Cardiac muscle cell (in vitro differentiated cells and primary cell): ENCODE results near the gene TMEM232. TPM values are rescaled to one million over a fixed set of nuclear protein-coding genes. Genes with fewer than 3 reads are reported as not detected.
A peak's percentile ranks its signal among the peaks of the same experiment; 100 is the strongest.

Source experiments
- DNase-seq, 2 donors: peaks; one replicate each; pipeline versions ENCODE4 v3.0.0 to v3.0.0-alpha.2; 2010 to 2017; ENCODE audit warnings: low read depth in 1 of 2, low spot score in 1 of 2
- H3K27ac ChIP-seq: fragments of 200-600 bp; sonication (generic); 2 replicates; pipeline ENCODE4 v1.5.1; 2016
- H3K27me3 ChIP-seq: fragments of 200-600 bp; sonication (generic); 2 replicates; pipeline ENCODE4 v1.6.0; 2016; ENCODE audit warnings: control low read depth
- H3K36me3 ChIP-seq: fragments of 200-600 bp; sonication (generic); 2 replicates; pipeline ENCODE4 v1.5.1; 2016; ENCODE audit warnings: control low read depth
- H3K4me1 ChIP-seq: fragments of 200-600 bp; sonication (generic); 2 replicates; pipeline ENCODE4 v1.8.1; 2017; ENCODE audit warnings: low read depth, mild to moderate bottlenecking, mixed run types
- H3K4me3 ChIP-seq: fragments of 200-600 bp; sonication (generic); 2 replicates; pipeline ENCODE4 v1.5.1; 2016; ENCODE audit warnings: mild to moderate bottlenecking
- H3K9me3 ChIP-seq: fragments of 200-600 bp; sonication (generic); 2 replicates; pipeline ENCODE4 v1.5.1; 2017; ENCODE audit warnings: low read depth, mild to moderate bottlenecking, control low read depth
- CTCF ChIP-seq: IDR thresholded peaks from 2 replicates; pipeline ENCODE4 v1.5.1; 2012; ENCODE audit warnings: low read depth, mild to moderate bottlenecking, low read length
- polyA plus RNA-seq: library from polyadenylated mRNA; unstranded; fragments of >200 nt; fragmentation: Nextera tagmentation; extraction: Ambion mirVana; gene quantifications from 2 replicates; pipeline ENCODE4 v1.2.1, GENCODE V29; 2016
- total RNA-seq: library from RNA; depleted of rRNA; stranded (reverse); fragments of >200 nt; gene quantifications from 2 replicates; pipeline ENCODE4 v1.2.3, GENCODE V29; 2016

TMEM232 gene
- total and polyA plus RNA-seq, 2 experiments from 2014 or later = 2.5 to 7.0 TPM

DNA sequence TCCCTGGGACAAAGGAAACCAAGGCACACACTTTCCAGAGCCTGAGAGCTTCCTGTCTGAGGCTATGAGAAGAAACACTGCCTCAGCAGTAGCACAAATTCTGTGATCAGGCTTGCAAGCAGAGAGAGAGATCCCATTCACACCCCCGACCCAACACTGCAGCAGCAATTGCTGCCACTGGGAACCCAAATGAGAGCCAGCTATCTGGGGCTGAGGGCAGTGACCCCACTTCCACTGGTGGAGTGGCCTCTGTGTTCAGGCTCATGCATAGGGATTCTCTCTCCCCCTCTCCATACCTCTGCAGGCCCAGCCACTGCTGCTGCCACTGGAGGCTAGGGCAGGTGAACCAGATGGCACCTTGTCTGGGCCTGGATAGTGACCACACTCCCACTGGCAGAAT, 95.2 kb downstream of the TMEM232 start:
- no peaks in the 10 kb centered on the region for H3K27me3 ChIP-seq
- no peaks in the 10 kb centered on the region for H3K36me3 ChIP-seq
- H3K27ac ChIP-seq = no peak overlapping the region
- no peak for DNase-seq
- no peaks in the 10 kb centered on the region for H3K4me1 ChIP-seq
- no peak overlapping the region for H3K4me3 ChIP-seq
- H3K9me3 ChIP-seq = no peaks in the 10 kb centered on the region
- TF ChIP-seq CTCF = no peak

GRCh38 chr5:110630350-110630749, 96.1 kb downstream of the TMEM232 start:
- no peaks in the 10 kb centered on the region for H3K36me3 ChIP-seq
- DNase-seq = no peak
- TF ChIP-seq CTCF = no peak
- no peak overlapping the region for H3K4me3 ChIP-seq
- no peaks in the 10 kb centered on the region for H3K27me3 ChIP-seq
- H3K27ac ChIP-seq = no peak overlapping the region
- no peaks in the 10 kb centered on the region for H3K9me3 ChIP-seq
- H3K4me1 ChIP-seq = no peaks in the 10 kb centered on the region

GRCh38 chr5:110625376-110625999, 101.0 kb downstream of the TMEM232 start:
- H3K27ac ChIP-seq = no peak overlapping the region
- H3K36me3 ChIP-seq = no peaks in the 10 kb centered on the region
- TF ChIP-seq CTCF = peak; percentile 41
- DNase-seq = peak; percentile 49
- H3K9me3 ChIP-seq = no peaks in the 10 kb centered on the region
- H3K27me3 ChIP-seq = no peaks in the 10 kb centered on the region
- no peaks in the 10 kb centered on the region for H3K4me1 ChIP-seq
- H3K4me3 ChIP-seq = no peak overlapping the region

GRCh38 chr5:110623874-110624273, 102.6 kb downstream of the TMEM232 start:
- TF ChIP-seq CTCF = no peak
- no peaks in the 10 kb centered on the region for H3K4me1 ChIP-seq
- H3K27me3 ChIP-seq = no peaks in the 10 kb centered on the region
- H3K27ac ChIP-seq = no peak overlapping the region
- no peaks in the 10 kb centered on the region for H3K36me3 ChIP-seq
- DNase-seq = no peak
- H3K4me3 ChIP-seq = no peak overlapping the region
- no peaks in the 10 kb centered on the region for H3K9me3 ChIP-seq

- Histone ChIP-seq H3K4me1 (no peaks in the 10 kb centered on the region), H3K36me3 (no peaks in the 10 kb centered on the region), H3K27ac (no peak overlapping the region), H3K4me3 (no peak overlapping the region), H3K9me3 (no peaks in the 10 kb centered on the region), H3K27me3 (no peaks in the 10 kb centered on the region)
- no peak for TF ChIP-seq CTCF
- DNase-seq = no peak
Observed at GRCh38 chr5:110618941-110619340, 107.5 kb downstream of the TMEM232 start.
